ENCODE measurements around the gene SETD1B. TPM values are rescaled to one million over a fixed set of nuclear protein-coding genes. Genes with fewer than 3 reads are reported as not detected.

Gene SETD1B
- total RNA-seq, 1 experiment from 2014 or later: 40.4 TPM

- H3K79me1 ChIP-seq (ENCODE audit: insufficient read depth, low read depth, low read length, poor library complexity, severe bottlenecking): no peaks in the 10 kb centered on the region
- Mint-ChIP-seq H3K36me3 (ENCODE audit: insufficient read depth in 1 of 3, low read depth in 3 of 3) (peaks cover 1 to 24% (median 9%) of the 10 kb centered on the region in 3 experiments; a peak in 5 of 7 replicates), H3K27me3 (ENCODE audit: low read depth) (peaks cover 5% of the 10 kb centered on the region; the same call in 1 of the 2 replicates), H3K4me1 (peaks cover 17 to 23% of the 10 kb centered on the region in 2 experiments), H3K27ac (0 out of 7 replicates have a peak overlapping the region, but pooled peaks of 1 of the 3 experiments have one; percentile 32), H3K4me3 (no peak overlapping the region), H3K9me3 (no peaks in the 10 kb centered on the region; a peak in 1 of 5 replicates)
- no peaks in the 10 kb centered on the region for H3K4me1 ChIP-seq (ENCODE audit: insufficient read depth, low read length)
- no peaks in the 10 kb centered on the region for H3K79me2 ChIP-seq (ENCODE audit: insufficient read depth, low read length)
- H2AK5ac ChIP-seq (ENCODE audit: insufficient read length, low read length): no peak overlapping the region
- H3K4me2 ChIP-seq (ENCODE audit: insufficient read depth, insufficient read length, low read length): no peak overlapping the region
- no peak overlapping the region for H3K18ac ChIP-seq (ENCODE audit: insufficient read length, low read depth, low read length)
- no peaks in the 10 kb centered on the region for H3K23me2 ChIP-seq (ENCODE audit: insufficient read length, low read depth, low read length, poor library complexity, severe bottlenecking)
- H4K8ac ChIP-seq (replicated peaks; ENCODE audit: insufficient read length, low read depth, low read length): no peak overlapping the region
- no peak overlapping the region for H3T11ph ChIP-seq (ENCODE audit: low read length)
- WGBS (ENCODE audit: extremely low coverage, insufficient read length, low lambda C conversion rate): no CpG with 5 or more reads among the region's 6 CpGs
- no peak overlapping the region for H3K9ac ChIP-seq (ENCODE audit: extremely low read depth, insufficient read length, low read length)
- H2BK15ac ChIP-seq (ENCODE audit: low read depth, low read length): no peak overlapping the region
- H3K14ac ChIP-seq (ENCODE audit: insufficient read depth, low read length): no peak overlapping the region
- no peak for DNase-seq
- H3K9me3 ChIP-seq (ENCODE audit: control insufficient read depth, low read depth, low read length): no peaks in the 10 kb centered on the region
- H3K23ac ChIP-seq (ENCODE audit: insufficient read length, low read depth, low read length): no peak overlapping the region
- no peak for TF ChIP-seq CTCF (conservative IDR thresholded peaks at IDR 0.05)
- H3K27me3 ChIP-seq (ENCODE audit: insufficient read depth, low read length): no peaks in the 10 kb centered on the region
- H2BK20ac ChIP-seq (ENCODE audit: low read depth, low read length, poor library complexity, severe bottlenecking): no peak overlapping the region
- H4K20me1 ChIP-seq (ENCODE audit: control insufficient read depth, insufficient read depth, insufficient read length): no peaks in the 10 kb centered on the region
- H3K27ac ChIP-seq (ENCODE audit: insufficient read length, low read depth, low read length): no peak overlapping the region
- H4K91ac ChIP-seq (ENCODE audit: insufficient read length, low read depth, low read length): no peak overlapping the region
- no peak overlapping the region for H4K5ac ChIP-seq (ENCODE audit: insufficient read length, low read depth, low read length)
- no peak overlapping the region for H2BK120ac ChIP-seq (ENCODE audit: low read depth, low read length, poor library complexity, severe bottlenecking)
- H2BK5ac ChIP-seq (ENCODE audit: insufficient read length, low read length): no peak overlapping the region
- H2AFZ ChIP-seq (ENCODE audit: low read length): no peak overlapping the region
- no peak overlapping the region for H3K4ac ChIP-seq (ENCODE audit: low read depth, low read length)
- no peak overlapping the region for H3K56ac ChIP-seq (ENCODE audit: insufficient read length, low read depth, low read length)
- H2BK12ac ChIP-seq (ENCODE audit: insufficient read length, low read depth, low read length): no peak overlapping the region
These were observed 17.4 kb upstream of the SETD1B start for GRCh38 chr12:121786440-121786825.

Data from H9 (cell line).